H9 (cell line): ENCODE measurements around the gene FCAR. TPM values are rescaled to one million over a fixed set of nuclear protein-coding genes. Genes with fewer than 3 reads are reported as not detected.
"Not testable (repeated sequence)": the region's sequence is repeated elsewhere in the genome, so short reads cannot be mapped to it uniquely, and the experiment has no call there.

Source experiments
- DNase-seq: peaks from one replicate; pipeline ENCODE4 v3.0.0-alpha.2; 2017
- H2AFZ ChIP-seq: one replicate; pipeline ENCODE4 v1.6.1; 2013; ENCODE audit warnings: mild to moderate bottlenecking, low read length, control low read depth, moderate library complexity
- H2AK5ac ChIP-seq: 2 replicates; pipeline ENCODE4 v1.6.1; 2013; ENCODE audit warnings: low read length, control low read depth, mixed read lengths; ENCODE audit not compliant: insufficient read length
- H2BK120ac ChIP-seq: one replicate; pipeline ENCODE4 v1.6.1; 2013; ENCODE audit warnings: low read depth, mild to moderate bottlenecking, low read length, control low read depth, inconsistent platforms; ENCODE audit not compliant: poor library complexity, severe bottlenecking
- H2BK12ac ChIP-seq: 2 replicates; pipeline ENCODE4 v1.6.1; 2013; ENCODE audit warnings: low read length, control low read depth, mixed read lengths, low read depth; ENCODE audit not compliant: insufficient read length
- H2BK15ac ChIP-seq: 2 replicates; pipeline ENCODE4 v1.6.1; 2013; ENCODE audit warnings: low read depth, low read length, control low read depth
- H2BK20ac ChIP-seq: one replicate; pipeline ENCODE4 v1.6.1; 2013; ENCODE audit warnings: low read depth, mild to moderate bottlenecking, low read length, control low read depth, inconsistent platforms; ENCODE audit not compliant: poor library complexity, severe bottlenecking
- H2BK5ac ChIP-seq: 2 replicates; pipeline ENCODE4 v1.6.1; 2013; ENCODE audit warnings: low read length, control low read depth, mixed read lengths; ENCODE audit not compliant: insufficient read length
- H3K14ac ChIP-seq: 2 replicates; pipeline ENCODE4 v1.6.1; 2013; ENCODE audit warnings: low read length, control low read depth; ENCODE audit not compliant: insufficient read depth
- H3K18ac ChIP-seq: 2 replicates; pipeline ENCODE4 v1.6.1; 2013; ENCODE audit warnings: low read depth, mild to moderate bottlenecking, mixed read lengths, low read length, control low read depth; ENCODE audit not compliant: insufficient read length
- H3K23ac ChIP-seq: 2 replicates; pipeline ENCODE4 v1.6.1; 2013; ENCODE audit warnings: low read length, control low read depth, mixed read lengths, low read depth; ENCODE audit not compliant: insufficient read length
- H3K23me2 ChIP-seq: 2 replicates; pipeline ENCODE4 v1.6.1; 2013; ENCODE audit warnings: low read depth, mild to moderate bottlenecking, mixed read lengths, low read length, control low read depth; ENCODE audit not compliant: insufficient read length, poor library complexity, severe bottlenecking
- H3K27ac ChIP-seq: 2 replicates; pipeline ENCODE4 v1.5.1; 2013; ENCODE audit warnings: low read length, control low read depth, mixed read lengths, low read depth; ENCODE audit not compliant: insufficient read length
- H3K27me3 ChIP-seq: 2 replicates; pipeline ENCODE4 v1.6.1; 2013; ENCODE audit warnings: low read length, control low read depth, inconsistent platforms; ENCODE audit not compliant: insufficient read depth
- H3K4ac ChIP-seq: 2 replicates; pipeline ENCODE4 v1.6.1; 2013; ENCODE audit warnings: low read depth, mild to moderate bottlenecking, control low read depth, inconsistent platforms, low read length, moderate library complexity
- H3K4me1 ChIP-seq: 2 replicates; pipeline ENCODE4 v1.6.1; 2013; ENCODE audit warnings: low read length, control low read depth, inconsistent platforms; ENCODE audit not compliant: insufficient read depth
- H3K4me2 ChIP-seq: 2 replicates; pipeline ENCODE4 v1.6.1; 2013; ENCODE audit warnings: low read length, control low read depth, mixed read lengths; ENCODE audit not compliant: insufficient read length, insufficient read depth
- H3K56ac ChIP-seq: 2 replicates; pipeline ENCODE4 v1.6.1; 2013; ENCODE audit warnings: low read depth, mild to moderate bottlenecking, mixed read lengths, low read length, control low read depth; ENCODE audit not compliant: insufficient read length
- H3K79me1 ChIP-seq: 2 replicates; pipeline ENCODE4 v1.6.1; 2013; ENCODE audit warnings: low read depth, mild to moderate bottlenecking, moderate library complexity, low read length, control low read depth, inconsistent platforms; ENCODE audit not compliant: insufficient read depth, poor library complexity, severe bottlenecking
- H3K79me2 ChIP-seq: 2 replicates; pipeline ENCODE4 v1.6.1; 2013; ENCODE audit warnings: low read length, control low read depth, inconsistent platforms; ENCODE audit not compliant: insufficient read depth
- H3K9ac ChIP-seq: 2 replicates; pipeline ENCODE4 v1.6.1; 2013; ENCODE audit warnings: low read length, control low read depth, mixed read lengths; ENCODE audit not compliant: insufficient read length; ENCODE audit errors: extremely low read depth
- H3K9me3 ChIP-seq: one replicate; pipeline ENCODE4 v1.6.1; 2013; ENCODE audit warnings: low read depth, low read length, inconsistent platforms; ENCODE audit not compliant: control insufficient read depth
- H3T11ph ChIP-seq: one replicate; pipeline ENCODE4 v1.6.1; 2013; ENCODE audit warnings: mild to moderate bottlenecking, low read length, control low read depth, inconsistent platforms
- H4K20me1 ChIP-seq: one replicate; pipeline ENCODE4 v1.6.1; 2013; ENCODE audit not compliant: control insufficient read depth, insufficient read length, insufficient read depth
- H4K5ac ChIP-seq: 2 replicates; pipeline ENCODE4 v1.6.1; 2013; ENCODE audit warnings: low read depth, mild to moderate bottlenecking, mixed read lengths, low read length, control low read depth; ENCODE audit not compliant: insufficient read length
- H4K8ac ChIP-seq: replicated peaks from 2 replicates; pipeline ENCODE4 v1.6.1; 2013; ENCODE audit warnings: low read length, control low read depth, mixed read lengths, low read depth; ENCODE audit not compliant: insufficient read length
- H4K91ac ChIP-seq: 2 replicates; pipeline ENCODE4 v1.6.1; 2013; ENCODE audit warnings: low read depth, mild to moderate bottlenecking, moderate library complexity, mixed read lengths, low read length, control low read depth; ENCODE audit not compliant: insufficient read length
- H3K27ac Mint-ChIP-seq, 3 experiments: 2 replicates in 2 of 3; 3 replicates in 1 of 3; pipeline ENCODE4 v1.8.0; 2020 to 2021; ENCODE audit warnings: mixed read lengths in 3 of 3, mild to moderate bottlenecking in 1 of 3, moderate library complexity in 1 of 3
- H3K27me3 Mint-ChIP-seq: 2 replicates; pipeline ENCODE4 v1.8.0; 2021; ENCODE audit warnings: low read depth, mild to moderate bottlenecking, moderate library complexity, mixed read lengths
- H3K36me3 Mint-ChIP-seq, 3 experiments: 2 replicates in 2 of 3; 3 replicates in 1 of 3; pipeline ENCODE4 v1.8.0; 2020 to 2021; ENCODE audit warnings: low read depth in 3 of 3, mixed read lengths in 3 of 3; ENCODE audit not compliant: insufficient read depth in 1 of 3
- H3K4me1 Mint-ChIP-seq, 2 experiments: 2 replicates each; pipeline ENCODE4 v1.8.0; 2020; ENCODE audit warnings: mixed read lengths in 2 of 2
- H3K4me3 Mint-ChIP-seq, 2 experiments: 2 replicates in 1 of 2; 3 replicates in 1 of 2; pipeline ENCODE4 v1.8.0; 2020 to 2021; ENCODE audit warnings: mild to moderate bottlenecking in 2 of 2, mixed read lengths in 2 of 2, moderate library complexity in 1 of 2
- H3K9me3 Mint-ChIP-seq, 2 experiments: 2 replicates in 1 of 2; 3 replicates in 1 of 2; pipeline ENCODE4 v1.8.0; 2020; ENCODE audit warnings: mild to moderate bottlenecking in 2 of 2, mixed read lengths in 2 of 2, moderate library complexity in 1 of 2
- CTCF ChIP-seq: fragments of 200-600 bp; sonication (generic); conservative IDR thresholded peaks from 3 replicates; pipeline ENCODE4 v1.8.0; 2021; ENCODE audit warnings: antibody characterized with exemption, mild to moderate bottlenecking
- WGBS: extraction: QIAGEN DNeasy Blood & Tissue Kit; methylation state at CpG from one replicate; pipeline ENCODE4 v1.1.7; 2013; ENCODE audit warnings: missing lambda C conversion rate, low lambda C conversion rate, mixed read lengths; ENCODE audit not compliant: insufficient read length; ENCODE audit errors: extremely low coverage; 5-methylcytosine and 5-hydroxymethylcytosine counted together
- total RNA-seq: library from RNA; stranded (reverse); gene quantifications from 2 replicates; pipeline ENCODE4 v1.2.1, GENCODE V29; 2021

FCAR gene
- total RNA-seq, 1 experiment from 2014 or later = not detected

GRCh38 chr19:54903303-54903702 lies 29.3 kb downstream of the FCAR start:
- WGBS = no CpG with 5 or more reads among the region's 6 CpGs
- H4K5ac ChIP-seq = no peak overlapping the region
- H3T11ph ChIP-seq = no peak overlapping the region

GRCh38 chr19:54904261-54904660 lies 30.2 kb downstream of the FCAR start:
- not testable (repeated sequence) for H4K20me1 ChIP-seq, H3K14ac ChIP-seq, H2BK5ac ChIP-seq, H3K79me2 ChIP-seq, H3K79me1 ChIP-seq, H3K36me3 Mint-ChIP-seq, H3K27ac ChIP-seq, H4K91ac ChIP-seq, H2BK12ac ChIP-seq, H3K4ac ChIP-seq, H3K9me3 ChIP-seq, H4K5ac ChIP-seq, H3K23me2 ChIP-seq, H3K4me1 ChIP-seq, H3K4me2 ChIP-seq, H3K9ac ChIP-seq, DNase-seq, H2BK20ac ChIP-seq, H2AK5ac ChIP-seq, H2BK120ac ChIP-seq, H3T11ph ChIP-seq, H2AFZ ChIP-seq, H3K27me3 Mint-ChIP-seq, H3K23ac ChIP-seq, H3K27me3 ChIP-seq, H3K56ac ChIP-seq, H4K8ac ChIP-seq, H3K18ac ChIP-seq, H3K27ac Mint-ChIP-seq, H2BK15ac ChIP-seq, H3K4me3 Mint-ChIP-seq
- peaks cover 2 to 82% of the 10 kb centered on the region in 2 experiments; a peak in 4 of 5 replicates for H3K9me3 Mint-ChIP-seq
- H3K4me1 Mint-ChIP-seq = peaks cover 0 to 25% of the 10 kb centered on the region in 2 experiments; a peak in 2 of 4 replicates
- no CpG with 5 or more reads among the region's 4 CpGs for WGBS

More at GRCh38 chr19:54903303-54903702, 29.3 kb downstream of the FCAR start:
- Histone ChIP-seq H3K9me3 (no peaks in the 10 kb centered on the region), H2BK12ac (no peak overlapping the region), H2BK20ac (no peak overlapping the region), H3K23me2 (no peaks in the 10 kb centered on the region), H4K8ac (no peak overlapping the region), H2AK5ac (no peak overlapping the region), H3K4ac (no peak overlapping the region), H3K27ac (no peak overlapping the region), H3K27me3 (no peaks in the 10 kb centered on the region), H3K9ac (no peak overlapping the region), H3K79me1 (no peaks in the 10 kb centered on the region), H2BK15ac (no peak overlapping the region), H3K4me2 (no peak overlapping the region), H2BK5ac (no peak overlapping the region), H2BK120ac (no peak overlapping the region), H3K56ac (no peak overlapping the region), H4K91ac (no peak overlapping the region), H3K18ac (no peak overlapping the region), H3K79me2 (no peaks in the 10 kb centered on the region), H3K23ac (no peak overlapping the region), H3K4me1 (peaks cover 4% of the 10 kb centered on the region), H2AFZ (no peak overlapping the region), H4K20me1 (no peaks in the 10 kb centered on the region), H3K14ac (no peak overlapping the region)
- no peak for DNase-seq
- TF ChIP-seq CTCF = no peak
- H3K36me3 Mint-ChIP-seq = peaks cover 1 to 8% (median 4%) of the 10 kb centered on the region in 3 experiments; a peak in 3 of 7 replicates
- H3K9me3 Mint-ChIP-seq = peaks cover 7 to 88% of the 10 kb centered on the region in 2 experiments; a peak in 4 of 5 replicates
- H3K27ac Mint-ChIP-seq = no peak overlapping the region
- peaks cover 0 to 32% of the 10 kb centered on the region in 2 experiments; a peak in 2 of 4 replicates for H3K4me1 Mint-ChIP-seq
- H3K4me3 Mint-ChIP-seq = no peak overlapping the region
- H3K27me3 Mint-ChIP-seq = no peaks in the 10 kb centered on the region; the same call in 1 of the 2 replicates
